H54 (cell line): ENCODE measurements around the gene RABEPK.
A peak's percentile ranks its signal among the peaks of the same experiment; 100 is the strongest.
"Not testable (repeated sequence)": the region's sequence is repeated elsewhere in the genome, so short reads cannot be mapped to it uniquely, and the experiment has no call there.

Experiments used
- DNase-seq: peaks from one replicate; pipeline ENCODE4 v3.0.0; 2011; ENCODE audit warnings: low spot score, mixed read lengths; ENCODE audit not compliant: insufficient read length
- FAIRE-seq: peaks from 3 replicates; lab custom pipeline; 2011; peaks lifted over from hg19 to GRCh38; lab: Jason Lieb, UNC
- POLR2A ChIP-seq: IDR thresholded peaks from 2 replicates; pipeline ENCODE4 v1.6.1; 2011; ENCODE audit warnings: low read depth, mild to moderate bottlenecking, low read length

Gene RABEPK

GRCh38 chr9:125180876-125181275, 19.5 kb upstream of the RABEPK start:
- DNase-seq: no peak
- FAIRE-seq: no peak
- no peak for TF ChIP-seq POLR2A

GRCh38 chr9:125181756-125182155, 18.6 kb upstream of the RABEPK start:
- DNase-seq, FAIRE-seq: not testable (repeated sequence)

- no peak for TF ChIP-seq POLR2A
- FAIRE-seq (no peak), DNase-seq (no peak)
These were observed 17.3 kb upstream of the RABEPK start for GRCh38 chr9:125183054-125183453.

- FAIRE-seq (no peak), DNase-seq (no peak)
- no peak for TF ChIP-seq POLR2A
These were observed 16.8 kb upstream of the RABEPK start for GRCh38 chr9:125183561-125183960.

GRCh38 chr9:125189011-125189360, 11.4 kb upstream of the RABEPK start:
- TF ChIP-seq POLR2A: no peak
- FAIRE-seq: no peak
- peak; percentile 40 for DNase-seq

GRCh38 chr9:125189361-125190289, 10.7 kb upstream of the RABEPK start, which contains the start of gene PPP6C:
TSS of gene PPP6C (minus strand) at chr9:125189803. CDS start at chr9:125189718, 85 bp downstream.
- FAIRE-seq: peak; percentile 66

GRCh38 chr9:125190361-125190801, 10.0 kb upstream of the RABEPK start:
- DNase-seq (no peak), FAIRE-seq (no peak)
- no peak for TF ChIP-seq POLR2A

More at GRCh38 chr9:125189361-125190289, 10.7 kb upstream of the RABEPK start, which contains the start of gene PPP6C:
- DNase-seq: peak; percentile 99
- TF ChIP-seq POLR2A: peak; percentile 84

- not testable (repeated sequence) for DNase-seq, FAIRE-seq
These were observed 5.9 kb upstream of the RABEPK start for GRCh38 chr9:125194466-125194865.

GRCh38 chr9:125195591-125195990, 4.8 kb upstream of the RABEPK start:
- FAIRE-seq, DNase-seq: not testable (repeated sequence)

GRCh38 chr9:125202846-125203618, 2.7 kb downstream of the RABEPK start:
- TF ChIP-seq POLR2A: no peak
- no peak for FAIRE-seq
- DNase-seq: peak; percentile 23

- FAIRE-seq (no peak), DNase-seq (no peak)
- TF ChIP-seq POLR2A: no peak
These were observed 4.1 kb downstream of the RABEPK start for GRCh38 chr9:125204477-125204876.

- no peak for TF ChIP-seq POLR2A
- no peak for DNase-seq
- FAIRE-seq: no peak
These were observed 13.8 kb downstream of the RABEPK start for GRCh38 chr9:125214186-125214585.

- TF ChIP-seq POLR2A: no peak
- DNase-seq (no peak), FAIRE-seq (no peak)
These were observed 18.3 kb downstream of the RABEPK start for GRCh38 chr9:125218621-125219020.

GRCh38 chr9:125224858-125225257, 24.5 kb downstream of the RABEPK start:
- not testable (repeated sequence) for FAIRE-seq, DNase-seq
